Testis (tissue), 2 donors: ENCODE measurements around the gene SLC4A2.

Experiments
- CTCF ChIP-seq, 3 experiments: fragments of 450-650 bp in 2 of 3; fragments of 200-600 bp in 1 of 3; sonication (generic) in 1 of 3; IDR thresholded peaks; one replicate each; pipeline ENCODE4 v1.5.1; 2016 to 2019; ENCODE audit warnings: antibody characterized with exemption in 3 of 3, mild to moderate bottlenecking in 2 of 3, moderate library complexity in 1 of 3
- POLR2A ChIP-seq: fragments of 450-650 bp; IDR thresholded peaks from one replicate; pipeline ENCODE4 v1.6.1; 2017; ENCODE audit warnings: antibody characterized with exemption, mild to moderate bottlenecking, moderate library complexity

GRCh38 chr7:151017370-151017952 is 41.9 kb upstream of the SLC4A2 start:
- TF ChIP-seq CTCF (IDR thresholded peaks at IDR 0.05) (no peak), POLR2A (no peak)
